Activated CD4-positive, alpha-beta T cell treated with anti-CD3 and anti-CD28 coated beads, Interleukin-2, amount 50 U/mL, for 1 hour (primary cell): Measurements from ENCODE around the gene FILIP1.

ENCODE experiments used
- DNase-seq: peaks from one replicate; pipeline ENCODE4 v3.0.0-alpha.2; 2020

FILIP1 gene

DNA sequence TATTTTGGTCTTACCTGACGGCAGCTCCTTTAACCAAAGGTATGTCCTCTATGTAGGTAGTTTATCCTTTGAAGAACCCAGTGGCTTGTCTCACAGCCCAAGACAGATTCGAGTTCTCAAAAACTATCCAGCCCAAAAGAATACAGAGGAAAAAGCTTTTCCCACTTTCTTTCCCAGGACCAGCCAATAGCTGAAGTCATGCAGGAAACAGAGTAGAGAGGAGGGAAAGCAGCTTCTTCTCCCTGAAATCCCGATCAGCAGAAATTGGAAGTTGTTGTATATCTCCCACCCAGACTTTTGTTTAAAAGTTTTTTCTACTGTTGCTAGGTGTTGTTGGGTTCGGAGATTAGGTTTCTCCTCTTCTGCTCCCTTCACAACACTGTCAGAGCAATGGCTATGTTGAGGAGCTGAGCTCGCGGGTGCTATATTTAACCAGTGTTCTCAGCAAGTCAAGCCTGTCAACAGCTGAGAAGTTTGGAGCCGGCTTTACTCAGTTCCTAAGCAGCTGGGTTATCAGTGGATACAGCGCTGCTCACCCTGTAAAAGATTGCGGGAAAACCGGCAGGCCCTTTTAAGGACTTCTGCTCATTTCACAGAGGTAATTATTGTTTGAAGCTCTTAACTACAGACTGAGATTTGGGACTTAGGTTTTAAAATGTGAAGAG is at the start of gene FILIP1:
FILIP1 (minus strand) TSS at position 401 of the 665 bp plus-strand sequence. CDS start 78,828 bp downstream, outside the sequence.
- no peak for DNase-seq

DNA sequence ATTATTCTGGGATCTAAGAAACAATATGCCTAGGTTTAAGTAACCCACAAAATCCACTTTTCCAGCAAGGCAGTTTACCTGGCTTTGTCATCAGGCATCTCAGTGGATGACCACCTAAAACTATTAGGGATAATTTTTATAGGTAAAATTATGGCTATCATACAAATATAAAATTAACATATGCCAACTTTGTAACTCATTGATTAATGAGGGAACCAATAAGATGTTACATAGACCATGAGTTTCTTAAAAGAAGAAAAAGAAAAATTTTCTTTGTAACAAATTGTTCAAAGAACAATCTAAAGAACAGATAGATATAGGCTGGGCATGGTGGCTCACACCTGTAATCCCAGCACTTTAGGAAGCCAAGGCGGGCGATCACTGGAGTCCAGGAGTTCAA is 49.7 kb upstream of the FILIP1 start:
- no peak for DNase-seq

GRCh38 chr6:75539136-75539535 is 45.5 kb upstream of the FILIP1 start:
- no peak for DNase-seq

GRCh38 chr6:75532521-75532920 is 38.9 kb upstream of the FILIP1 start:
- no peak for DNase-seq

- DNase-seq, result no peak
Observed at GRCh38 chr6:75531174-75531573, 37.6 kb upstream of the FILIP1 start.

GRCh38 chr6:75530696-75531095 is 37.1 kb upstream of the FILIP1 start:
- DNase-seq, result no peak

GRCh38 chr6:75528423-75528822 is 34.8 kb upstream of the FILIP1 start:
- DNase-seq, result no peak

- DNase-seq, result peak; percentile 53
Observed at GRCh38 chr6:75526502-75527127, 33.0 kb upstream of the FILIP1 start.

GRCh38 chr6:75525682-75526081 is 32.1 kb upstream of the FILIP1 start:
- no peak for DNase-seq

DNA sequence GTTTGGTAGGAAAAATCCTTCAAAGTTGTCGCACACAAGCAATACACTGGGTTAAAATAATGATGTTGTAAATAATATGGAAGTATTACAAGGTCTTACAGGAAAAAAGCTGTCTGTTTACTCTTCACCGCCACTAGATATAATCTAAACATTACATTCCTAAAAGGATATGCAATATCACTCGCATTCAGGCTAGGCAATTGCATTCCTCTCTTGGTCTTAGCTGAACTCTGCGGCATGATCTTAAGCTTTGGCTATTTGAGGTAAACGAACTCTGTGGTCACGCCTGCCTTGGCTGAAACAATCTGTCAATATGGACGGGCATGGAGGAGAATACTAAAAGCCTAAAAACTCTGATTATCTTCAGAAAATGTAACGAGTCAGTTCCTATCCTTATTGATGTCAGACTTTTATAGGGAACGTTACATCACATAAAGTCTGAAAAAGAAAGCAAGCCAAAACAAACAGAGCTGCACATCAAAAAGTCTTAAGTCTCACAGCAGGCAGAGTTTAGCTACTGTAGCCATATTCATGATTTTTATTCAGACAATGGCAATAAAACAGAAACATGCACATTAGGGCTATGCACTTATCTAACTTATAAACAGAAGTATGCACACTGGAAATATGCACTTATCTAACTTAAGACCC is 30.8 kb upstream of the FILIP1 start:
- no peak for DNase-seq

GRCh38 chr6:75516757-75517156 is 23.2 kb upstream of the FILIP1 start:
- no peak for DNase-seq

GRCh38 chr6:75512591-75512990 is 19.0 kb upstream of the FILIP1 start:
- no peak for DNase-seq

GRCh38 chr6:75505424-75505823 is 11.8 kb upstream of the FILIP1 start:
- no peak for DNase-seq

DNA sequence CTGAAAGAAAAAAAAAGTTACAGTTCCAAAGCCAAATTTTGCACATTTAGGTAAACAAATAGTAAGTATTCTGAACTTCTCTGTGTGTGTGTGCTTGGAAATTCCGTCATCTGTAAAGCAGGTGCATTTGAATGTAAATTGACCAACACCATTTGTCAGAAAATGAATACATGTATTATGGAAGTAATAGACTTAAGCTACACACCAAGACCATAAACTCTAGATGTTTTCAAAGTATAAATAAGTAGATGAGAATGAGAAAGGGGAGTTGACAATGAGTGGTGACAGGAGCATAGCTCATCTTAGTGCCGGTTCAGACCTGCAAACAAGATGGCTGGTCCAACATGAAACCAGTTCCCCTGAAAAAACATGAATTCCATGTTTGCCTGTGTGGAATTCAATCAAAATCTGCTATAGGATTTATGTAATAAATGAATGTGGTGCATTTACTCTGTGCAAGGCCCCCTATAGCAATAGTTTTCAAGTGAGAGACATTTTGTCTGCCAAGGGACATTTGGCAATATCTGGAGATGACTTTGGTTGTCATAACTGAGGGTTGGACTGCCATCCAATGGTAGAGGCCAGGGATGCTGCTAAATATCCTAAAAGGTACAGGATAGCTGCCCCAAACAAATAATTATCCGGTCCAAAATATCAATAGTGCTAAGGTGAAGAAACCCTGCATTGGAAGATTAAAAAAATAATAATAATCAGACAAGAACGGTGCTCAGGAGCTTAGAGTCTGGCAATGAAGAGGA is 11.0 kb upstream of the FILIP1 start:
- no peak for DNase-seq

GRCh38 chr6:75503291-75503690 is 9.7 kb upstream of the FILIP1 start:
- no peak for DNase-seq

GRCh38 chr6:75502884-75503283 is 9.3 kb upstream of the FILIP1 start:
- no peak for DNase-seq

- DNase-seq, result no peak
Observed at GRCh38 chr6:75501756-75502155, 8.2 kb upstream of the FILIP1 start.

- no peak for DNase-seq
Observed at GRCh38 chr6:75499640-75500039, 6.0 kb upstream of the FILIP1 start.

DNA sequence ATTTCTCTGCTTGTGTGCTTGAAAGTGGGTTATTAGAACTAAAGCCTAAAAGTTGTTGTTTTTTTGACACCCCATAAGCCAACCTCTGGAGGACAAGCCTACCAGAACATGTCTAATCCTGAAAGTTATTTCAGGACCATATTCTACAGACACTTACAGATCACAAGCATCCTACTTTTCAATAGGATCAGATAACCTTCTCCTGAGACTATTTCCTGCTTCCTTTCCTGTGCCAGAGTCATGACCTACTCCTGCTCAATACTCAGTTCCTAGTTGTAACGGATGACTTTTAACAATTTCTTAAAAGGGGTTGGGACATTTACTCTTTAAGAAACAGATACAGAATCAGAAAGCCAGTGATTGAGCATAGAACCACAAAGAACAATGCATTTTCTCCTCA is 5.3 kb upstream of the FILIP1 start:
- no peak for DNase-seq

- DNase-seq, result no peak
Observed at GRCh38 chr6:75497994-75498393, 4.4 kb upstream of the FILIP1 start.

DNA sequence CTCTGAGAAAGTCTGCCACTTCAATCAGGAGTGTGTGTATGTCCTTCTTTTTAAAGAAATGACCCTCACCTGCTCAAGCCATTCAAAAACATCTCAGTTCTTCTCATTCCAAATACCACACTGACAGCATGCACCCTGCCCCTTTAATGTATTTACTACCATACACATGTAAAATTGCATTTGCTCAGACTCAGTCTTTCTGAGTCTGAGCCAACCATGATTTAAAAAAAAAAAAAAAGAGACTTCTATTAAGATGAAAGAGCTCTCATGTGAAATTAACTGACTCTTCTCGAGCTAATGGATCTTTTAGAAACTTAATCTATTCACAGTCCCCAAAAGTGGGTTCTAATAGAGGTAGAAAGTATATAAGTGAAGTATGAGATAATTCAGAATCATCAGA is 1.4 kb upstream of the FILIP1 start:
- DNase-seq, result no peak

DNA sequence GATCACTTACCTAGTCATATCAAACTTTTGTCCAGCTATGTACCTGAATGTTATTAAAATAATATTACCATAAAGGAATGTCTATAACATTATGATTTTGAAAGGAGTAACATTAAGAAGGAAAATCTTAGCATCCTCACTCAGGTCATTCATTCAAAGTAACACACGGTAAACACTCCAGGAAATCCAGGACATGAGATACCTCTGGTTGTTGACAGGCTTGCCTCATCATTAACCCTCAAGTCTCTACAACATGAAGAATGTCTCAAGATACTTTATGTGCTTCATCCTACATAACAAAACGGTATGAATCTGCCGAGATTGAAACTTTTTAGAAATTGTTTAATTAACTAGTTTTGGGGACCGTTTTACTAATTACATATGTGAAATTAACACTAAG is 690 bp upstream of the FILIP1 start:
- DNase-seq, result no peak

- DNase-seq, result no peak
Observed at GRCh38 chr6:75492386-75493153, 1.0 kb downstream of the FILIP1 start.
